Vein endothelial cell (primary cell): Measurements from ENCODE around the gene CACHD1. TPM values are rescaled to one million over a fixed set of nuclear protein-coding genes. Genes with fewer than 3 reads are reported as not detected.

Source experiments
- small RNA-seq: library from RNA; depleted of rRNA; stranded (forward); fragments of <200 nt; gene quantifications from one replicate; pipeline ENCODE3, GENCODE V24; 2012
- total RNA-seq: library from RNA; depleted of rRNA; stranded (reverse); fragments of >200 nt; gene quantifications from 2 replicates; pipeline ENCODE4 v1.2.3, GENCODE V29; 2012

The CACHD1 gene
- total RNA-seq, result 7.8 and 10.0 TPM in 2 replicates

DNA sequence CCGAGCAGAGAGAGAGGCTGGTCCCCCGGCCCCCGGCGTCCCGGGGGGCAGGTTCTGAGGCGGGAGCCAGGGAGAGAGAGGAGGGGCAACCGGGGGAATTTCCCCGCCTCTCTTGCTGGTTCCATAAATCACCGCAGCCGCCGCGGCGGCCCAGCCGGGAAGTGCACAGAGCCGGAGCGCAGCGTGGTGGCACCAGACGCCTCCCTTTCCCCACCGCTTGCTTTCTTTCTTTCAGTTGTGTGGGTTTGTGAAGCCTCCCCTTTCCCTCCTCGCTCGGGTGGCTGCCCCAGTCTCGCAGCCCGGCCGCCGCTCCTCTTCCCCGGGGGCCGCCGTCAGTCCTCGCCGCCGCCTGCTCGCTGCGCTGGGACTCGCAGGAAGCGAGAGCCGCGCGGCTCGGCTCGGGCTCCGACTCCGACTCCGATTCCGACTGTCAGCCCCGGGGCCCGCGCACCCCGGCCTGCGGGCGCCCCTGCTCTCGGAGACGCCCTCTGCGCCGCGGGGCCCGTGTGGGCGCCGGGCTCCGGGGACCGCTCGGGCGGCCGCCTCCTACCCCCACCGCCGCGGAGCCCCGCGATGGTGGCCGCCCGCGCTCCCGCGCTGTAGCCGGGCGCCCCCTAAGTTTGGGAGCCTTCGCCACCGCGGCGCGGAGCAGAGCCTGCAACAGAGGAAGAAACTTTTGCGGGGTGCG lies at the start of gene CACHD1:
TSS of gene CACHD1 (plus strand) at position 153 of the 688 bp plus-strand sequence. CDS start 616 bp downstream, outside the sequence.

Small RNA genes within 50 kb of the gene (small RNA-seq; reads per million reads assigned to genes)
- not detected for gene MIR4794
